ENCODE results near the gene NRXN3. TPM values are rescaled to one million over a fixed set of nuclear protein-coding genes. Genes with fewer than 3 reads are reported as not detected.

NRXN3 gene
- polyA plus RNA-seq, 1 experiment = 1.1 TPM

GRCh38 chr14:79831195-79831892 is 1661.2 kb downstream of the NRXN3 start:
- POLR2A ChIA-PET = interaction anchor here (0.6 kb wide), 1 partner anchor 20 kb away, joined by 3 read pairs; no protein-coding TSS in a partner anchor
- no peak for TF ChIP-seq CTCF (IDR thresholded peaks at IDR 0.05; ENCODE audit: low read depth, low read length)
- Histone ChIP-seq H3K27ac (ENCODE audit: low read depth, low read length) (no peak overlapping the region), H3K27me3 (ENCODE audit: control insufficient read depth, insufficient read depth, low read length) (no peaks in the 10 kb centered on the region), H3K4me3 (ENCODE audit: low read depth, low read length) (no peak overlapping the region), H3K9me3 (ENCODE audit: control insufficient read depth, insufficient read depth, low read length) (no peaks in the 10 kb centered on the region)
- DNase-seq (ENCODE audit: low read depth, low spot score) = peak; percentile 43
- CTCF ChIA-PET = no interaction called here

GRCh38 chr14:79833781-79834180 is 1663.6 kb downstream of the NRXN3 start:
- TF ChIP-seq CTCF (IDR thresholded peaks at IDR 0.05; ENCODE audit: low read depth, low read length) = no peak
- ChIA-PET CTCF (interaction anchor here (0.8 kb wide), 1 partner anchor 609 kb away, joined by 3 read pairs; no protein-coding TSS in a partner anchor), POLR2A (no interaction called here)
- Histone ChIP-seq H3K27me3 (ENCODE audit: control insufficient read depth, insufficient read depth, low read length) (no peaks in the 10 kb centered on the region), H3K27ac (ENCODE audit: low read depth, low read length) (no peak overlapping the region), H3K4me3 (ENCODE audit: low read depth, low read length) (no peak overlapping the region), H3K9me3 (ENCODE audit: control insufficient read depth, insufficient read depth, low read length) (no peaks in the 10 kb centered on the region)
- DNase-seq (ENCODE audit: low read depth, low spot score) = no peak

- TF ChIP-seq CTCF (IDR thresholded peaks at IDR 0.05; ENCODE audit: low read depth, low read length) = no peak
- Histone ChIP-seq H3K9me3 (ENCODE audit: control insufficient read depth, insufficient read depth, low read length) (no peaks in the 10 kb centered on the region), H3K4me3 (ENCODE audit: low read depth, low read length) (no peak overlapping the region), H3K27me3 (ENCODE audit: control insufficient read depth, insufficient read depth, low read length) (no peaks in the 10 kb centered on the region), H3K27ac (ENCODE audit: low read depth, low read length) (no peak overlapping the region)
- POLR2A ChIA-PET = no interaction called here
- DNase-seq (ENCODE audit: low read depth, low spot score) = no peak
- CTCF ChIA-PET = no interaction called here
Observed at GRCh38 chr14:79834868-79835267, 1664.7 kb downstream of the NRXN3 start.

- Histone ChIP-seq H3K27me3 (ENCODE audit: control insufficient read depth, insufficient read depth, low read length) (no peaks in the 10 kb centered on the region), H3K27ac (ENCODE audit: low read depth, low read length) (no peak overlapping the region), H3K4me3 (ENCODE audit: low read depth, low read length) (no peak overlapping the region), H3K9me3 (ENCODE audit: control insufficient read depth, insufficient read depth, low read length) (no peaks in the 10 kb centered on the region)
- no peak for DNase-seq (ENCODE audit: low read depth, low spot score)
- ChIA-PET CTCF (interaction anchor here (0.6 to 1.4 kb wide), 2 partner anchors 12 to 25 kb away, joined by 3 read pairs; no protein-coding TSS in a partner anchor), POLR2A (no interaction called here)
- TF ChIP-seq CTCF (IDR thresholded peaks at IDR 0.05; ENCODE audit: low read depth, low read length) = no peak
Observed at GRCh38 chr14:79836577-79836976, 1666.4 kb downstream of the NRXN3 start.

GRCh38 chr14:79837699-79838098 is 1667.5 kb downstream of the NRXN3 start:
- TF ChIP-seq CTCF (IDR thresholded peaks at IDR 0.05; ENCODE audit: low read depth, low read length) = no peak
- no peak for DNase-seq (ENCODE audit: low read depth, low spot score)
- H3K4me3 ChIP-seq (ENCODE audit: low read depth, low read length) = no peak overlapping the region
- no peaks in the 10 kb centered on the region for H3K9me3 ChIP-seq (ENCODE audit: control insufficient read depth, insufficient read depth, low read length)
- POLR2A ChIA-PET = no interaction called here
- no peak overlapping the region for H3K27ac ChIP-seq (ENCODE audit: low read depth, low read length)
- CTCF ChIA-PET = interaction anchor here (1.4 kb wide), 1 partner anchor 11 kb away, joined by 3 read pairs; no protein-coding TSS in a partner anchor
- H3K27me3 ChIP-seq (ENCODE audit: control insufficient read depth, insufficient read depth, low read length) = no peaks in the 10 kb centered on the region

All from AG04450 (cell line).